A549 (cell line): Measurements from ENCODE around the gene MED27. TPM values are rescaled to one million over a fixed set of nuclear protein-coding genes. Genes with fewer than 3 reads are reported as not detected.

Experiments
- ATAC-seq, 2 experiments: fragments of 200-7000 bp in 1 of 2; fragments of >200 bp in 1 of 2; cut with Nextera tagmentation in 1 of 2; cut with Tn5 transposase in 1 of 2; 3 replicates each; pipeline versions ENCODE4 v1.8.0 to v1.9.1; 2018 to 2020; ENCODE audit warnings: mild to moderate bottlenecking in 1 of 2, moderate library complexity in 1 of 2
- CTCF ChIA-PET: fragments of 300-600 bp; sonication (Branson Sonifier 250); formaldehyde crosslinking; extraction: SDS; loops from one replicate; lab custom pipeline; 2021; ENCODE audit warnings: antibody characterized with exemption, inconsistent platforms; lab: Yijun Ruan, JAX
- POLR2A ChIA-PET: fragments of 350-600 bp; formaldehyde crosslinking; extraction: SDS; loops from one replicate; lab custom pipeline; 2021; ENCODE audit warnings: antibody characterized with exemption, inconsistent platforms; lab: Yijun Ruan, JAX
- DNase-seq, 2 experiments: peaks; one replicate each; pipeline versions ENCODE4 v3.0.0 to v3.0.0-alpha.2; 2011 to 2016; ENCODE audit warnings: low read depth in 1 of 2, low spot score in 1 of 2
- FAIRE-seq: peaks from 2 replicates; lab custom pipeline; 2011; peaks lifted over from hg19 to GRCh38; lab: Jason Lieb, UNC
- H3K27ac ChIP-seq, 2 experiments: fragments of >200 bp; sonication (Bioruptor Twin); formaldehyde crosslinking; 3 replicates each; pipeline ENCODE4 v1.5.1; 2016 to 2017
- H3K4me1 ChIP-seq: fragments of >200 bp; sonication (Bioruptor Twin); formaldehyde crosslinking; 3 replicates; pipeline ENCODE4 v1.6.1; 2016
- H3K4me2 ChIP-seq: fragments of >200 bp; sonication (Bioruptor Twin); formaldehyde crosslinking; 3 replicates; pipeline ENCODE4 v1.6.1; 2016
- H3K4me3 ChIP-seq: fragments of >200 bp; sonication (Bioruptor Twin); formaldehyde crosslinking; 3 replicates; pipeline ENCODE4 v1.5.1; 2016
- H3K9me3 ChIP-seq: fragments of >200 bp; sonication (Bioruptor Twin); formaldehyde crosslinking; 3 replicates; pipeline ENCODE4 v1.6.1; 2016
- ATOH8 ChIP-seq: fragments of 250-450 bp; sonication (Bioruptor Pico); IDR thresholded peaks from 2 replicates; pipeline ENCODE4 v1.5.0; 2020; ENCODE audit warnings: low read depth, mild to moderate bottlenecking, moderate library complexity
- CEBPB ChIP-seq, 2 experiments: fragments of >200 bp in 1 of 2; sonication (Bioruptor Twin) in 1 of 2; formaldehyde crosslinking in 1 of 2; IDR thresholded peaks; 2 replicates each; pipeline ENCODE4 v1.6.1; 2012 to 2016
- E2F6 ChIP-seq: IDR thresholded peaks from 2 replicates; pipeline ENCODE4 v1.6.1; 2012; ENCODE audit warnings: low read depth, borderline replicate concordance
- EHF ChIP-seq: fragments of 250-450 bp; sonication (Bioruptor Pico); IDR thresholded peaks from 2 replicates; pipeline ENCODE4 v1.5.0; 2020; ENCODE audit warnings: mild to moderate bottlenecking
- ELK1 ChIP-seq: fragments of 150-350 bp; IDR thresholded peaks from 2 replicates; pipeline ENCODE4 v1.6.1; 2014; ENCODE audit warnings: low read depth, mild to moderate bottlenecking, low read length
- EP300 ChIP-seq, 2 experiments: fragments of >200 bp; sonication (Bioruptor Twin); formaldehyde crosslinking; IDR thresholded peaks; 2 replicates in 1 of 2; 3 replicates in 1 of 2; pipeline ENCODE4 v1.6.1; 2016 to 2017
- GATA3 ChIP-seq: IDR thresholded peaks from 2 replicates; pipeline ENCODE4 v1.6.1; 2012; ENCODE audit warnings: borderline replicate concordance
- JUN ChIP-seq, 2 experiments: fragments of >200 bp; sonication (Bioruptor Twin); formaldehyde crosslinking; IDR thresholded peaks; 2 replicates in 1 of 2; 3 replicates in 1 of 2; pipeline ENCODE4 v1.6.1; 2016 to 2017
- JUNB ChIP-seq: fragments of >200 bp; sonication (Bioruptor Twin); formaldehyde crosslinking; IDR thresholded peaks from 2 replicates; pipeline ENCODE4 v1.6.1; 2016
- MYC ChIP-seq: IDR thresholded peaks from 2 replicates; pipeline ENCODE4 v1.6.1; 2012; ENCODE audit warnings: mild to moderate bottlenecking, inconsistent platforms, low read length, improper control_type of control experiment, borderline replicate concordance
- NPAS2 ChIP-seq: fragments of 250-450 bp; sonication (Bioruptor Pico); IDR thresholded peaks from 2 replicates; pipeline ENCODE4 v1.8.0; 2022; ENCODE audit warnings: mild to moderate bottlenecking, moderate library complexity, borderline replicate concordance
- RNF2 ChIP-seq: fragments of 200-600 bp; sonication (generic); IDR thresholded peaks from 2 replicates; pipeline ENCODE4 v1.6.1; 2016; ENCODE audit warnings: low read depth, mild to moderate bottlenecking, antibody characterized with exemption, moderate library complexity, borderline replicate concordance
- SMC3 ChIP-seq: fragments of >200 bp; sonication (Bioruptor Twin); formaldehyde crosslinking; IDR thresholded peaks from 3 replicates; pipeline ENCODE4 v1.6.1; 2018; ENCODE audit warnings: inconsistent platforms
- SREBF2 ChIP-seq: fragments of 450-650 bp; IDR thresholded peaks from 2 replicates; pipeline ENCODE4 v1.6.1; 2014; ENCODE audit warnings: mild to moderate bottlenecking, moderate library complexity
- WGBS: methylation state at CpG from one replicate; pipeline ENCODE4 v1.1.6; 2017; ENCODE audit errors: missing lambda C conversion rate; 5-methylcytosine and 5-hydroxymethylcytosine counted together
- polyA plus RNA-seq, 4 experiments: library from polyadenylated mRNA; depleted of rRNA in 3 of 4; stranded (reverse); fragments of >200 nt; fragmentation: RNase III in 1 of 4; extraction: RNeasy Plus Mini Kit Qiagen cat#74134 plus additional on column Dnase treatment in 1 of 4; gene quantifications; 2 replicates in 3 of 4; 3 replicates in 1 of 4; pipeline ENCODE4 v1.2.3, GENCODE V29; 2011 to 2017
- TF ChIP-seq, protein P1 (sequence below): fragments of 200-600 bp; sonication (generic); IDR thresholded peaks from 2 replicates; pipeline ENCODE4 v1.6.1; 2016; ENCODE audit warnings: antibody characterized with exemption, mild to moderate bottlenecking, moderate library complexity
- TF ChIP-seq, protein P2 (sequence below): IDR thresholded peaks from 2 replicates; pipeline ENCODE4 v1.6.1; 2012

MED27 gene
- polyA plus RNA-seq, 2 of the 4 experiments (the other 2 are of a cell fraction), result 24.2 to 37.8 TPM

DNA sequence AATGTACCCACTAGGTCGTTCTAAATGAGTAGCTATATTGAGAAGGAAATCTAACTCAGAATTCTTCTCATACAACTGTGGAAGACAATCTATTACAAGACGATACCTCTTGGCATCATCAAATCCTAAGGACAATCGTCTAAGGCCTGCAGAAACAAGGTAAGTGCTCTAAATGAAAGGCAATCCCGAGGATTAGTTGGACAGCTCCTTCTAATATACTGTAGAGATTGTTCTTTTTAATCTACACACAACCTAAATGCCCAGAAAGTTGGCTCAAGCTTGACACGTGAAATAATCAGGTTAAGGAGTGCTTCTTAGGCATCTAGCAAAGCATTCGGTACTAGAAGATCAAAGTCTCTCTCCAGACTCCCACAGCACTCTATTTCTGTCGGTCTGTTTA is 55.1 kb downstream of the MED27 start:
- no peak for DNase-seq
- POLR2A ChIA-PET, result no interaction called here
- H3K9me3 ChIP-seq, result no peaks in the 10 kb centered on the region
- TF ChIP-seq MYC (no peak), SREBF2 (no peak), GATA3 (no peak), NPAS2 (no peak), E2F6 (no peak), RNF2 (no peak), JUNB (no peak), ELK1 (no peak), EP300 (IDR thresholded peaks at IDR 0.05) (no peak), ATOH8 (CRISPR knock-in tag) (no peak), EHF (CRISPR knock-in tag) (no peak), JUN (IDR thresholded peaks at IDR 0.05) (no peak)
- TF ChIP-seq, protein P1, sequence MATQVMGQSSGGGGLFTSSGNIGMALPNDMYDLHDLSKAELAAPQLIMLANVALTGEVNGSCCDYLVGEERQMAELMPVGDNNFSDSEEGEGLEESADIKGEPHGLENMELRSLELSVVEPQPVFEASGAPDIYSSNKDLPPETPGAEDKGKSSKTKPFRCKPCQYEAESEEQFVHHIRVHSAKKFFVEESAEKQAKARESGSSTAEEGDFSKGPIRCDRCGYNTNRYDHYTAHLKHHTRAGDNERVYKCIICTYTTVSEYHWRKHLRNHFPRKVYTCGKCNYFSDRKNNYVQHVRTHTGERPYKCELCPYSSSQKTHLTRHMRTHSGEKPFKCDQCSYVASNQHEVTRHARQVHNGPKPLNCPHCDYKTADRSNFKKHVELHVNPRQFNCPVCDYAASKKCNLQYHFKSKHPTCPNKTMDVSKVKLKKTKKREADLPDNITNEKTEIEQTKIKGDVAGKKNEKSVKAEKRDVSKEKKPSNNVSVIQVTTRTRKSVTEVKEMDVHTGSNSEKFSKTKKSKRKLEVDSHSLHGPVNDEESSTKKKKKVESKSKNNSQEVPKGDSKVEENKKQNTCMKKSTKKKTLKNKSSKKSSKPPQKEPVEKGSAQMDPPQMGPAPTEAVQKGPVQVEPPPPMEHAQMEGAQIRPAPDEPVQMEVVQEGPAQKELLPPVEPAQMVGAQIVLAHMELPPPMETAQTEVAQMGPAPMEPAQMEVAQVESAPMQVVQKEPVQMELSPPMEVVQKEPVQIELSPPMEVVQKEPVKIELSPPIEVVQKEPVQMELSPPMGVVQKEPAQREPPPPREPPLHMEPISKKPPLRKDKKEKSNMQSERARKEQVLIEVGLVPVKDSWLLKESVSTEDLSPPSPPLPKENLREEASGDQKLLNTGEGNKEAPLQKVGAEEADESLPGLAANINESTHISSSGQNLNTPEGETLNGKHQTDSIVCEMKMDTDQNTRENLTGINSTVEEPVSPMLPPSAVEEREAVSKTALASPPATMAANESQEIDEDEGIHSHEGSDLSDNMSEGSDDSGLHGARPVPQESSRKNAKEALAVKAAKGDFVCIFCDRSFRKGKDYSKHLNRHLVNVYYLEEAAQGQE, result no peak
- TF ChIP-seq, all 56 proteins: peak for 0
- Histone ChIP-seq H3K4me1 (peaks cover 26% of the 10 kb centered on the region), H3K27ac (no peak overlapping the region), H3K4me3 (no peak overlapping the region), H3K4me2 (no peak overlapping the region)
- CTCF ChIA-PET, result interaction anchor here (1.2 kb wide), 2 partner anchors 9 to 22 kb away, joined by 3 read pairs; no protein-coding TSS in a partner anchor
- WGBS, result 78% methylated on average over 7 of the region's 7 CpGs
- ATAC-seq (no peak), FAIRE-seq (no peak)

GRCh38 chr9:132023419-132024180 is 56.1 kb downstream of the MED27 start:
- FAIRE-seq (no peak), DNase-seq (no peak), ATAC-seq (no peak)
- Histone ChIP-seq H3K27ac (no peak overlapping the region), H3K4me2 (no peak overlapping the region), H3K4me3 (no peak overlapping the region), H3K9me3 (no peaks in the 10 kb centered on the region), H3K4me1 (peaks cover 24% of the 10 kb centered on the region)
- no peak for TF ChIP-seq NPAS2
- TF ChIP-seq CEBPB (IDR thresholded peaks at IDR 0.05), result no peak
- TF ChIP-seq, protein P2, sequence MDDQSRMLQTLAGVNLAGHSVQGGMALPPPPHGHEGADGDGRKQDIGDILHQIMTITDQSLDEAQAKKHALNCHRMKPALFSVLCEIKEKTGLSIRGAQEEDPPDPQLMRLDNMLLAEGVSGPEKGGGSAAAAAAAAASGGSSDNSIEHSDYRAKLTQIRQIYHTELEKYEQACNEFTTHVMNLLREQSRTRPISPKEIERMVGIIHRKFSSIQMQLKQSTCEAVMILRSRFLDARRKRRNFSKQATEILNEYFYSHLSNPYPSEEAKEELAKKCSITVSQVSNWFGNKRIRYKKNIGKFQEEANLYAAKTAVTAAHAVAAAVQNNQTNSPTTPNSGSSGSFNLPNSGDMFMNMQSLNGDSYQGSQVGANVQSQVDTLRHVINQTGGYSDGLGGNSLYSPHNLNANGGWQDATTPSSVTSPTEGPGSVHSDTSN, result no peak
- no peak for TF ChIP-seq SMC3
- CTCF ChIA-PET, result interaction anchor here (1.2 kb wide), 1 partner anchor 21 kb away, joined by 3 read pairs; no protein-coding TSS in a partner anchor
- 94% methylated on average over 5 of the region's 5 CpGs for WGBS
- POLR2A ChIA-PET, result no interaction called here
